Daoy (cell line): ENCODE data around the gene MST1R. TPM values are rescaled to one million over a fixed set of nuclear protein-coding genes. Genes with fewer than 3 reads are reported as not detected.
A peak's percentile ranks its signal among the peaks of the same experiment; 100 is the strongest.
"Not testable (repeated sequence)": the region's sequence is repeated elsewhere in the genome, so short reads cannot be mapped to it uniquely, and the experiment has no call there.

Source experiments
- DNase-seq: peaks from one replicate; pipeline ENCODE4 v3.0.0-alpha.2; 2015; ENCODE audit warnings: low read depth
- total RNA-seq: library from RNA; depleted of rRNA; stranded (reverse); fragments of >200 nt; shearing (Covaris generic); gene quantifications from 2 replicates; pipeline ENCODE4 v1.2.3, GENCODE V29; 2014

MST1R gene
- total RNA-seq, 1 experiment from 2014 or later = not detected

- no peak for DNase-seq
Observed at GRCh38 chr3:49911611-49912010, 7.9 kb upstream of the MST1R start.

- no peak for DNase-seq
Observed at GRCh38 chr3:49911124-49911420, 7.4 kb upstream of the MST1R start.

- DNase-seq = no peak
Observed at GRCh38 chr3:49910409-49911123, 6.9 kb upstream of the MST1R start.

GRCh38 chr3:49908373-49909199 lies 4.9 kb upstream of the MST1R start:
- no peak for DNase-seq

- DNase-seq = peak; percentile 53
Observed at GRCh38 chr3:49906073-49906743, 2.5 kb upstream of the MST1R start.

- not testable (repeated sequence) for DNase-seq
Observed at GRCh38 chr3:49904448-49904847, 775 bp upstream of the MST1R start.

GRCh38 chr3:49902511-49903345 lies 945 bp downstream of the MST1R start:
- no peak for DNase-seq

GRCh38 chr3:49901366-49902339 lies 2.0 kb downstream of the MST1R start:
- no peak for DNase-seq

GRCh38 chr3:49900491-49901153 lies 3.1 kb downstream of the MST1R start:
- DNase-seq = peak; percentile 81

GRCh38 chr3:49899815-49900214 lies 3.9 kb downstream of the MST1R start:
- DNase-seq = no peak

- no peak for DNase-seq
Observed at GRCh38 chr3:49898991-49899390, 4.7 kb downstream of the MST1R start.

- no peak for DNase-seq
Observed at GRCh38 chr3:49896345-49896744, 7.3 kb downstream of the MST1R start.

- DNase-seq = no peak
Observed at GRCh38 chr3:49895791-49896190, 7.9 kb downstream of the MST1R start.

GRCh38 chr3:49889296-49889695 lies 14.4 kb downstream of the MST1R start:
- no peak for DNase-seq

GRCh38 chr3:49886922-49887265 lies 16.8 kb downstream of the MST1R start:
- DNase-seq = no peak

GRCh38 chr3:49883998-49884397 lies 19.7 kb downstream of the MST1R start:
- DNase-seq = no peak

- DNase-seq = no peak
Observed at GRCh38 chr3:49882166-49882565, 21.5 kb downstream of the MST1R start.

- DNase-seq = no peak
Observed at GRCh38 chr3:49880581-49881315, 22.9 kb downstream of the MST1R start.

GRCh38 chr3:49879721-49880120 lies 24.0 kb downstream of the MST1R start:
- no peak for DNase-seq

- DNase-seq = no peak
Observed at GRCh38 chr3:49878686-49879085, 25.0 kb downstream of the MST1R start.
